ENCODE results near the gene MGAT2. TPM values are rescaled to one million over a fixed set of nuclear protein-coding genes. Genes with fewer than 3 reads are reported as not detected.

The MGAT2 gene
- total and polyA plus RNA-seq, 4 donors: 10.5 to 44.0 (median 28.7) TPM

GRCh38 chr14:49585803-49586672 lies 34.6 kb upstream of the MGAT2 start, which contains the start of gene RPS29:
Gene RPS29, minus strand, starts transcription at chr14:49586380. Its CDS starts 34 bp downstream, at chr14:49586346.
- peak within 1 kb of the TSS; percentile 77 to 97 (median 87) for H3K4me3 ChIP-seq (ENCODE audit: low read depth in 1 of 3, low read length in 3 of 3)
- under 1% methylated on average over 54 of the region's 55 CpGs for WGBS
- peaks cover 4 to 16% (median 7%) of the 10 kb centered on the region in 4 donors for H3K4me1 ChIP-seq (ENCODE audit: control insufficient read depth in 4 of 4, insufficient read depth in 4 of 4, low read length in 3 of 4)
- TF ChIP-seq FOXA1 (IDR thresholded peaks at IDR 0.05) (peak; percentile 13), MAX (IDR thresholded peaks at IDR 0.05) (peak; percentile 92), ZBTB33 (IDR thresholded peaks at IDR 0.05) (peak; percentile 71), HNF4A (conservative IDR thresholded peaks at IDR 0.05) (peak in 1 of 2 donors; percentile 37), RAD21 (IDR thresholded peaks at IDR 0.05) (no peak), HNF4G (IDR thresholded peaks at IDR 0.05) (no peak), JUND (IDR thresholded peaks at IDR 0.05) (peak; percentile 97 to 98), NR2F2 (IDR thresholded peaks at IDR 0.05) (peak; percentile 3), YY1 (IDR thresholded peaks at IDR 0.05) (peak; percentile 97), ATF3 (IDR thresholded peaks at IDR 0.05) (peak; percentile 97), CTCF (IDR thresholded peaks at IDR 0.05; ENCODE audit: low read depth, low read length, missing input control) (no peak), REST (IDR thresholded peaks at IDR 0.05) (peak; percentile 92), FOXA2 (IDR thresholded peaks at IDR 0.05) (no peak), RXRA (IDR thresholded peaks at IDR 0.05) (peak in 1 of 2 donors; percentile 52), TAF1 (conservative IDR thresholded peaks at IDR 0.05) (peak; percentile 94), SP1 (IDR thresholded peaks at IDR 0.05) (peak; percentile 57), EGR1 (IDR thresholded peaks at IDR 0.05; ENCODE audit: low read depth in 2 of 2) (peak in 1 of 2 donors; percentile 31), GABPA (IDR thresholded peaks at IDR 0.05 in 1 of 2, conservative IDR thresholded peaks at IDR 0.05 in 1 of 2) (peak in 1 of 2 donors; percentile 77)
- peaks cover 3 to 21% (median 16%) of the 10 kb centered on the region in 4 donors for H3K36me3 ChIP-seq (ENCODE audit: control insufficient read depth in 4 of 4, insufficient read depth in 3 of 4, low read depth in 1 of 4, low read length in 3 of 4)
- peak within 1 kb of the TSS; percentile 91 to 95 for H3K27ac ChIP-seq (ENCODE audit: low read depth in 1 of 2, low read length in 2 of 2)
- H3K9ac ChIP-seq (ENCODE audit: low read depth in 1 of 2, low read length in 2 of 2): peak within 1 kb of the TSS; percentile 84 to 98
- H3K9me3 ChIP-seq (ENCODE audit: control insufficient read depth in 4 of 4, low read length in 3 of 4): no peaks in the 10 kb centered on the region
- peak; percentile 98 for DNase-seq (ENCODE audit: low spot score)
- H3K27me3 ChIP-seq (ENCODE audit: control insufficient read depth in 4 of 4, insufficient read depth in 4 of 4, low read length in 3 of 4): no peaks in the 10 kb centered on the region

All from liver (tissue), 9 donors.